Lower leg skin (tissue), 3 donors: ENCODE data around the gene SYT2.

Experiments used
- POLR2A ChIP-seq, 2 donors: fragments of 450-650 bp; IDR thresholded peaks; one replicate each; pipeline ENCODE4 v1.6.1; 2016 to 2017; ENCODE audit warnings: antibody characterized with exemption in 2 of 2, mild to moderate bottlenecking in 1 of 2, moderate library complexity in 1 of 2
- TF ChIP-seq, protein P1 (sequence below), 3 donors: fragments of 450-650 bp; IDR thresholded peaks; one replicate each; pipeline ENCODE4 v1.5.1; 2016; ENCODE audit warnings: antibody characterized with exemption in 3 of 3, mild to moderate bottlenecking in 3 of 3, moderate library complexity in 2 of 3

DNA sequence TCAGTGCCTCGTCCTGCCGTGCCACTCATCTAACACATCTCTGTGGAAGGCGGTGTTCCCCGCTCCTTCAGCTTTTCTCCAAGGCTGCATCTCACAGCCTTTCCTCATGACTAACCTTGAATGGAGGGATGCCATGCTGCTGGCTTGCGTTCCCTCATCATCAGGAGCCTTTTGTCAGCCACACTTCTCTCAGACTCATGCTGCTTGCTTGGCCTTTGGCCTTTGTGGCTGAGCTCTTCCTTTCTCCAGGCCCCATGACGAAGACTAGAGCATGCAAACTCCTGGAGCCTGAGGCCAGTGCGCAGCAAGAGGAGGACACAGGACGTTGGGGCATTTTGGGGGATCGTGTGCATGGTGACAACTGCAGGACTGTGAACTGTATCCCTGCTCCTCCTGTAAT lies 70.8 kb downstream of the SYT2 start:
- no peak for TF ChIP-seq POLR2A (IDR thresholded peaks at IDR 0.05)
- TF ChIP-seq, protein P1, sequence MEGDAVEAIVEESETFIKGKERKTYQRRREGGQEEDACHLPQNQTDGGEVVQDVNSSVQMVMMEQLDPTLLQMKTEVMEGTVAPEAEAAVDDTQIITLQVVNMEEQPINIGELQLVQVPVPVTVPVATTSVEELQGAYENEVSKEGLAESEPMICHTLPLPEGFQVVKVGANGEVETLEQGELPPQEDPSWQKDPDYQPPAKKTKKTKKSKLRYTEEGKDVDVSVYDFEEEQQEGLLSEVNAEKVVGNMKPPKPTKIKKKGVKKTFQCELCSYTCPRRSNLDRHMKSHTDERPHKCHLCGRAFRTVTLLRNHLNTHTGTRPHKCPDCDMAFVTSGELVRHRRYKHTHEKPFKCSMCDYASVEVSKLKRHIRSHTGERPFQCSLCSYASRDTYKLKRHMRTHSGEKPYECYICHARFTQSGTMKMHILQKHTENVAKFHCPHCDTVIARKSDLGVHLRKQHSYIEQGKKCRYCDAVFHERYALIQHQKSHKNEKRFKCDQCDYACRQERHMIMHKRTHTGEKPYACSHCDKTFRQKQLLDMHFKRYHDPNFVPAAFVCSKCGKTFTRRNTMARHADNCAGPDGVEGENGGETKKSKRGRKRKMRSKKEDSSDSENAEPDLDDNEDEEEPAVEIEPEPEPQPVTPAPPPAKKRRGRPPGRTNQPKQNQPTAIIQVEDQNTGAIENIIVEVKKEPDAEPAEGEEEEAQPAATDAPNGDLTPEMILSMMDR (IDR thresholded peaks at IDR 0.05) = no peak
